SK-N-SH (cell line): Measurements from ENCODE around the gene RNF223. TPM values are rescaled to one million over a fixed set of nuclear protein-coding genes. Genes with fewer than 3 reads are reported as not detected.

Experiments used
- CTCF ChIA-PET: fragments of 300-600, 350-600 bp; formaldehyde crosslinking; extraction: SDS; loops from one replicate; lab custom pipeline; 2021; lab: Yijun Ruan, JAX
- POLR2A ChIA-PET: fragments of 350-600 bp; sonication (Branson Sonifier 250); formaldehyde crosslinking; extraction: SDS; loops from one replicate; lab custom pipeline; 2020; ENCODE audit warnings: antibody characterized with exemption, inconsistent platforms; lab: Yijun Ruan, JAX
- DNase-seq: peaks from one replicate; pipeline ENCODE4 v3.0.0; 2012
- H2AFZ ChIP-seq: fragments of 200-600 bp; sonication (generic); 2 replicates; pipeline ENCODE4 v1.8.1; 2016; ENCODE audit warnings: antibody characterized with exemption, mild to moderate bottlenecking, low read depth
- H3F3A ChIP-seq: fragments of 200-600 bp; sonication (generic); replicated peaks from 2 replicates; pipeline ENCODE3; 2016; ENCODE audit warnings: antibody characterized with exemption, mild to moderate bottlenecking; ENCODE audit not compliant: insufficient read depth
- H3K27ac ChIP-seq, 2 experiments: fragments of 200-500 bp in 1 of 2; fragments of 200-600 bp in 1 of 2; sonication (Bioruptor generic) in 1 of 2; sonication (generic), shearing (Covaris generic) in 1 of 2; 2 replicates each; pipeline versions ENCODE4 v1.5.1 to v1.6.1; 2014 to 2016; ENCODE audit warnings: low read depth in 2 of 2, inconsistent platforms in 1 of 2, low read length in 1 of 2, mild to moderate bottlenecking in 1 of 2, mixed read lengths in 1 of 2
- H3K27me3 ChIP-seq: fragments of 200-600 bp; sonication (generic), shearing (Covaris generic); 2 replicates; pipeline ENCODE4 v1.6.1; 2016; ENCODE audit warnings: mixed run types; ENCODE audit not compliant: insufficient read depth
- H3K36me3 ChIP-seq, 2 experiments: fragments of 200-500 bp in 1 of 2; fragments of 200-600 bp in 1 of 2; sonication (Bioruptor generic) in 1 of 2; sonication (generic) in 1 of 2; replicated peaks in 1 of 2; 2 replicates each; pipeline versions ENCODE3 to v1.5.1; 2014 to 2016; ENCODE audit warnings: low read length in 1 of 2, mild to moderate bottlenecking in 1 of 2; ENCODE audit not compliant: insufficient read depth in 2 of 2, control insufficient read depth in 1 of 2
- H3K4me1 ChIP-seq, 2 experiments: fragments of 200-500 bp in 1 of 2; fragments of 200-600 bp in 1 of 2; sonication (Bioruptor generic) in 1 of 2; sonication (generic), shearing (Covaris generic) in 1 of 2; 2 replicates each; pipeline versions ENCODE4 v1.5.1 to v1.6.1; 2014 to 2016; ENCODE audit warnings: low read depth in 1 of 2, low read length in 1 of 2, mixed run types in 1 of 2; ENCODE audit not compliant: insufficient read depth in 2 of 2, control insufficient read depth in 1 of 2
- H3K4me2 ChIP-seq: fragments of 200-600 bp; sonication (generic), shearing (Covaris generic); 2 replicates; pipeline ENCODE4 v1.6.1; 2017; ENCODE audit warnings: mixed run types
- H3K4me3 ChIP-seq, 2 experiments: fragments of 200-500 bp in 1 of 2; fragments of 200-600 bp in 1 of 2; sonication (Bioruptor generic) in 1 of 2; sonication (generic), shearing (Covaris generic) in 1 of 2; 2 replicates each; pipeline versions ENCODE4 v1.5.1 to v1.8.1; 2014 to 2016; ENCODE audit warnings: low read depth in 2 of 2, inconsistent platforms in 1 of 2, low read length in 1 of 2, mild to moderate bottlenecking in 1 of 2, mixed read lengths in 1 of 2, moderate library complexity in 1 of 2
- H3K79me2 ChIP-seq: fragments of 200-600 bp; sonication (generic); 2 replicates; pipeline ENCODE4 v1.8.1; 2017; ENCODE audit warnings: mild to moderate bottlenecking; ENCODE audit not compliant: insufficient read depth
- H3K9ac ChIP-seq: fragments of 200-600 bp; sonication (generic); 2 replicates; pipeline ENCODE4 v1.6.1; 2017; ENCODE audit warnings: mixed run types
- H3K9me2 ChIP-seq: fragments of 200-600 bp; sonication (generic); 2 replicates; pipeline ENCODE4 v1.6.1; 2017; ENCODE audit warnings: mixed run types
- H3K9me3 ChIP-seq: fragments of 200-600 bp; sonication (generic); 2 replicates; pipeline ENCODE4 v1.6.1; 2017; ENCODE audit warnings: mixed run types, mild to moderate bottlenecking, moderate library complexity
- H4K20me1 ChIP-seq: fragments of 200-600 bp; sonication (generic); 2 replicates; pipeline ENCODE4 v1.6.1; 2017; ENCODE audit warnings: mild to moderate bottlenecking, mixed run types; ENCODE audit not compliant: insufficient read depth
- CHD2 ChIP-seq: fragments of 150-350 bp; IDR thresholded peaks from 2 replicates; pipeline ENCODE4 v1.6.1; 2018; ENCODE audit warnings: low read length; ENCODE audit not compliant: partially characterized antibody
- CTCF ChIP-seq: fragments of 200-600 bp; sonication (generic); IDR thresholded peaks from 2 replicates; pipeline ENCODE4 v1.6.1; 2017; ENCODE audit warnings: antibody characterized with exemption, mild to moderate bottlenecking, moderate library complexity
- ELF1 ChIP-seq: IDR thresholded peaks from 2 replicates; pipeline ENCODE4 v1.4.0; 2012
- GABPA ChIP-seq: IDR thresholded peaks from 2 replicates; pipeline ENCODE4 v1.4.0; 2012; ENCODE audit warnings: low read depth, mild to moderate bottlenecking
- GATA2 ChIP-seq: sonication (generic); formaldehyde crosslinking; IDR thresholded peaks from 2 replicates; pipeline ENCODE4 v1.5.0; 2020; ENCODE audit warnings: mild to moderate bottlenecking, missing genetic modification reagents
- IRF3 ChIP-seq: fragments of 150-350 bp; IDR thresholded peaks from 2 replicates; pipeline ENCODE4 v1.6.1; 2016; ENCODE audit warnings: mild to moderate bottlenecking, low read depth, low read length
- MAX ChIP-seq: IDR thresholded peaks from 2 replicates; pipeline ENCODE4 v1.4.0; 2012; ENCODE audit warnings: low read depth
- NRF1 ChIP-seq: IDR thresholded peaks from 2 replicates; pipeline ENCODE4 v1.6.1; 2012; ENCODE audit warnings: low read depth, mild to moderate bottlenecking, low read length
- POLR2AphosphoS5 ChIP-seq: IDR thresholded peaks from 2 replicates; pipeline ENCODE4 v1.6.1; 2012; ENCODE audit warnings: low read depth, low read length
- RAD21 ChIP-seq: IDR thresholded peaks from 2 replicates; pipeline ENCODE4 v1.6.1; 2012; ENCODE audit warnings: mild to moderate bottlenecking, low read length
- RCOR1 ChIP-seq: fragments of 150-350 bp; IDR thresholded peaks from 2 replicates; pipeline ENCODE4 v1.6.1; 2017; ENCODE audit warnings: antibody characterized with exemption, low read length
- REST ChIP-seq: IDR thresholded peaks from 2 replicates; pipeline ENCODE4 v1.6.1; 2012; ENCODE audit warnings: mild to moderate bottlenecking, low read depth, low read length, moderate library complexity
- RFX5 ChIP-seq: IDR thresholded peaks from 2 replicates; pipeline ENCODE4 v1.6.1; 2012; ENCODE audit warnings: mild to moderate bottlenecking, improper control_type of control experiment, low read length
- TAF1 ChIP-seq: IDR thresholded peaks from 2 replicates; pipeline ENCODE4 v1.6.1; 2012; ENCODE audit warnings: low read depth, mild to moderate bottlenecking, low read length, moderate library complexity, borderline replicate concordance
- TEAD4 ChIP-seq: IDR thresholded peaks from 2 replicates; pipeline ENCODE4 v1.4.0; 2012; ENCODE audit warnings: mild to moderate bottlenecking, borderline replicate concordance; ENCODE audit not compliant: insufficient read depth
- USF2 ChIP-seq: fragments of 150-350 bp; IDR thresholded peaks from 2 replicates; pipeline ENCODE4 v1.6.1; 2017; ENCODE audit warnings: antibody characterized with exemption, low read length, low read depth, borderline replicate concordance
- YY1 ChIP-seq: IDR thresholded peaks from 2 replicates; pipeline ENCODE4 v1.4.0; 2012; ENCODE audit warnings: low read depth, mild to moderate bottlenecking
- WGBS: methylation state at CpG from one replicate; pipeline ENCODE4 v1.1.6; 2017; ENCODE audit warnings: low lambda C conversion rate; 5-methylcytosine and 5-hydroxymethylcytosine counted together
- polyA plus RNA-seq, 3 experiments: library from polyadenylated mRNA; depleted of rRNA; stranded (reverse); fragments of >200 nt; gene quantifications; 2 replicates each; pipeline ENCODE4 v1.2.3, GENCODE V29; 2012

Gene RNF223
- not detected in 2 replicates for polyA plus RNA-seq (2012; rRNA removed)
- not detected in 2 replicates for polyA plus RNA-seq (2012; cell fraction: cytosol; rRNA removed)
- 0.04 TPM in 1 of 2 replicates, not detected in the other for polyA plus RNA-seq (2012; cell fraction: nucleus; rRNA removed)

- Histone ChIP-seq H3F3A (no peaks in the 10 kb centered on the region), H2AFZ (no peak within 1 kb of the TSS), H3K4me1 (no peaks in the 10 kb centered on the region; a peak in 1 of 4 replicates), H3K9ac (no peak within 1 kb of the TSS), H3K27me3 (peaks cover 21% of the 10 kb centered on the region), H3K79me2 (no peaks in the 10 kb centered on the region), H3K9me3 (no peaks in the 10 kb centered on the region), H3K4me3 (no peak within 1 kb of the TSS), H3K4me2 (no peak within 1 kb of the TSS), H3K27ac (no peak within 1 kb of the TSS), H3K9me2 (no peaks in the 10 kb centered on the region), H4K20me1 (no peaks in the 10 kb centered on the region), H3K36me3 (no peaks in the 10 kb centered on the region)
- TF ChIP-seq ELF1 (no peak), TAF1 (no peak), GATA2 (CRISPR knock-in tag) (no peak), CHD2 (no peak), NRF1 (no peak), MAX (no peak), USF2 (no peak), RAD21 (no peak), YY1 (no peak), CTCF (no peak), GABPA (no peak), TEAD4 (no peak), POLR2AphosphoS5 (no peak), IRF3 (no peak), REST (no peak), RCOR1 (no peak), RFX5 (no peak)
- ChIA-PET POLR2A (no interaction called here), CTCF (interaction anchor here (0.9 to 2.4 kb wide), 7 partner anchors 10 to 72 kb away, joined by 3 to 15 read pairs (median 4); no protein-coding TSS in a partner anchor)
- no peak for DNase-seq
- 30% methylated on average over 2 of the region's 35 CpGs for WGBS
Measured at GRCh38 chr1:1073743-1074587, at the start of gene RNF223. Gene RNF223 (minus strand): TSS chr1:1074306. CDS start chr1:1072566, 1,740 bp downstream.
